RKO (cell line): ENCODE data around the gene G3BP1.
"Not testable (repeated sequence)": the region's sequence is repeated elsewhere in the genome, so short reads cannot be mapped to it uniquely, and the experiment has no call there.

Experiments used
- DNase-seq: peaks from one replicate; pipeline ENCODE4 v3.0.0-alpha.2; 2016; ENCODE audit warnings: low spot score

Gene G3BP1

DNA sequence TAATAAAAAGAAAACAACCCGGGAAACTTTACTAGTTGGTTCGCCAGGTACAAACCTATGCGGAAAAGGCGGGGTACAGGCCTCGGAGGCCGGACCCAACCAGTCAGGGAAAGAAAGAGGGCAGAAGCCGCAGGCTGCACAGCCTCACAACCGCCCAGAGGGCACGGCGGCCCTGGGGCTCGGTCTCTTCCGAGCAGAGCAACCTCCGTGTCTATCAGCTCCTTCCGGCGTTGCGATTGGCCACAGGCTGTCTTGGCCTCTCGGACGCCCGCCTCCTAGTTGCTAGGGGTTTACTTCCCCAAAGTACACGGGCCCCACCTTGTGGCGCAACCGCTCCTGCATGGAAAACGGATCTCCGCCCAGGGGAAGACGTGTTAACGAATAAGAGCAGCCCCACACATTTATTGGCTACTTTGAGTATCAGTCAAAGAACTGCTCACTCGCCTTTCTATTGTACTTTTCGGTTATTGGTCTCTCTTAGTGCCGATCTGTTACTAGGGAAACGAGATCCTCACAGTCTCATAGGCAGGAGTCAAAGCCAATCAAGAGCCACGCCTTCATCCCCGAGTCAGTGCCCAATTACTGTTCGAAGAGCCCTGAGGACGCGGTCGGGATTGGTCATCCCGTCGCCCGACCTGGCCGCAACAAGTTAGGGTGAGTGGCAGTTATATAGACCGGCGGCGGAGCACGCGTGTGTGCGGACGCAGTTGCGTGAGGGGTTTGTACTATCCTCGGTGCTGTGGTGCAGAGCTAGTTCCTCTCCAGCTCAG lies at the start of gene G3BP1:
G3BP1 (plus strand) TSS at position 696 of the 770 bp plus-strand sequence. CDS start 14,667 bp downstream, outside the sequence.
- peak; percentile 100 for DNase-seq

DNA sequence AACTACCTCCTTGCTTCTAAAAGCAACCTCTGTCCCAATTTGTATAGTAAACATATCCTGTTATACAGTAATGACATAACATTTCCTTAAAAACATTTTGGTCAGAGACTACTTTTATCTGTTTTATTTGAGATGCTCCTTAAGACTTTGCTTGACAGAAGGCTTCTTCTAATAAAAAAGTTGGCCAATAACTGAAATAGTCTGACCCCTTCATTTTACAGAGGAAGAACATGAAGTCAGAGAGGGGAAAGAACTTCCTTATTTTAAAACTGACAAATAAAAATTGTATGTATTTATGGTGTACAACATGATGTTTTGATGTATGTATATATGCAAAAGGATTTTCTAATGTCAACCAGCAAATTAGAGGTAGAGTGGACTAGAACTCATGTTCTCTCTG lies 49.2 kb upstream of the G3BP1 start:
- no peak for DNase-seq

DNA sequence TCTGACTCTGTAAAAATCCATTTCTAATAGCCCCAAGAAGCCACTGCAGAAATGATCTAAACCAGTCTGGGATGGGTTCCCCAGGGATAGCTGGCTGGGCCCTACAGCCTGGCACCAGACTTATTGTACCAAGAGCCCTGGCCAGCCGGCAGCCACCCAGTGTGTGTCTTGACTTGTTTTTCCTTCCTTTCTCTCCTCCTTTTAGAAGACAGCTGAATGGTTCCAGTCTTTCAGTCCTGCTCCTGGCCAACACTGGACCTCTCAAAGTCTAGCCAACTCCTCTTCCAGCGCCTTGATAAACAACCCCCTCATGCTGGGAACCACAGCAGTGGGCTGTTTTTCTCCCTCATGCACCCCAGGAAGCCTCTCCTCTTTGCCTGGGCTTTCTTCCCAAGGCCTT lies 47.4 kb upstream of the G3BP1 start:
- no peak for DNase-seq

DNA sequence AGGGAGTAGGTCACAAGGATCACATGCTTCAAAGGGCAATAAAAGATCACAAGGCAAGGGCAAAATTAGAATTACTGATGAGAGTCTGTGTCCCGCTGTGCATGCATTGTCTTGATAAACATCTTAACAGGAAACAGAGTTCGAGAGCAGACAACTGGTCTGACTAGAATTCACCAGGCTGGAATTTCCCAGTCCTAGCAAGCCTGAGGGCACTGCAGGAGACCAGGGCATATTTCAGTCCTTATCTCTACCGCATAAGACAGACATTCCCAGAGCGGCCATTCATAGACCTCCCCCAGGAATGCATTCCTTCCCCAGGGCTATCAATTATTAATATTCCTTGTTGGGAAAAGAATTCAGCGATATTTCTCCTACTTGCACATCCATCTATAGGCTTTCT lies 42.2 kb upstream of the G3BP1 start:
- not testable (repeated sequence) for DNase-seq

DNA sequence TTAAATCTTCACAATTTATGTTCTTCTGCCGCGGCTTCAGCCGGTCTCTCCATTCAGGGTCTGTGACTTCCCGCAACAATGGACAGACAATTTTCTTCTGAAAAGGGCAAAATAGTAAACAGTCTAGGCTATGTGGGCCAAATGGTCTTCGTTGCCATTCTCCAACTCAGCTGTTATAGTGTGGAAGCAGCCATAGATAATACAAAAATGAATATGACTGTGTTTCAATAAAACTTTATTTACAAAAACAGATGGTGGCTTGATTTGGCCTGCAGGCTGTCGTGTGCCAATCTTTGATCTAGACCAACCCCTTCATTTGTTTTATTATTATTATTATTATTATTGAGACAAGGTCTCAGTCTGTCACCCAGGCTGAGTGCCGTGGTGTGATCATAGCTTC lies 41.4 kb upstream of the G3BP1 start:
- DNase-seq, result no peak

DNA sequence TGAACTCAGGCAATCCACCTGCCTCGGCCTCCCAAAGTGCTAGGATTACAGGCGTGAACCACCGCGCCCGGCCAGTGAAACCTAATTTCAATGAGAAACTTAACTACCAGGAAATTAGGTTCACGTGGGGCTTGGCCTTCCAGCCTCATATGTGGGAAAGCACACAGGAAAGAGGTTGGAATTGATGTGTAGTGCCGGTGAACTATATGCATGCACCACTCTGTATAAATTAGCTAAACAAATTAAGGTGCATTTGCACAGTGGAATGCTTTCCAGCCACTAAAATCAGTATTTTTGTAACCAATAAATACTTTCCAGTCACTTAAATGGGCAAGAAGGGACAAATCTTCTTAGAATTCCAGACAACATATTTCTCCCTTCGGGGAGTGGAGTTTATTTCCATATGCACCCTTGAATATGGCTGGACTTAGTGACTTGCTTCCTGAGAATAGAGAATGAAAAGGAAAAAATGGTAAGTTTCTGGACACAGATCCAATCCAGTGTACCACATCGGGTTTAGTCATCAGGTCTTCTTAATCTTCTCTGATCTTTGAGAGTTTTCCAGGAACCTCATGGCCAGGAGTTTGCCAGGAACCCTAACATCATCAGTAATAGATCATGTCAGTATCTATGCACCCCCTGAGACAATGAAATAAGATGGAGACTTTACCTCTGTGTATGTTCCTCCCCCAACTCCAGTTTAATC lies 38.2 kb upstream of the G3BP1 start:
- DNase-seq, result no peak

DNA sequence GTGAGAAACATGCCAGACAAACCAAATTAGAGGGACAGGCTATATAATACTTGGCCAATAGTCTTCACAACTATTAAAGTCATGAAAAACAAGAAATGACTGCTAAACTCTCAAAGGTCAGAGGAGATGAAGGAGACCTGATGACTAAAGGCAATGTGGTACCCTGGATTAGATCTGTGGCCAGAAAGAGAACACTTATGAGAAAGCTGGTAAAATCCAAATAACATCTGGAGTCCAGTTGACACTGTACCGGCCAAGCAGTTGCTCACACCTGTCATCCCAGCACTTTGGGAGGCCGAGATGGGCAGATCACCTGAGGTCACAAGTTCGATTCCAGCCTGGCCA lies 37.7 kb upstream of the G3BP1 start:
- DNase-seq, result no peak

DNA sequence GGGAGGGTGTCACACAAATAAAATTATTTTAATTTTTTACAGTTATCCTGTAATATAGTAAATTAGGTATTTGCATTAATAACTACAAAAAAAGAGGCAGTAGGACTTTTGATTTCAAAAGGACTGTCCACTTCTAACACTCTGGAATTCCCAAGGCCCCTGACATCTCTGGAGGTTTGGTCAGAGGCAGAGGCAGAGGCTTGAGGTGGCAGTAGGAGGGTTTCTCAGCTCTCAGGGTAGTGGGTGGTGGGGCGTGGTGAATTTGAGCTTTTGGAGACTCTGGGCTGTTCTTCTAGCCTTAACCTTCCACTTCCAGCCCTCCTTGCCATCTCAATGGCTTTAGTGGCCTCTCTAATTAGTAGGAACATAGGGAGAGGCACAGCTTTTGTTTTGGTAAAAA lies 36.1 kb upstream of the G3BP1 start:
- no peak for DNase-seq

DNA sequence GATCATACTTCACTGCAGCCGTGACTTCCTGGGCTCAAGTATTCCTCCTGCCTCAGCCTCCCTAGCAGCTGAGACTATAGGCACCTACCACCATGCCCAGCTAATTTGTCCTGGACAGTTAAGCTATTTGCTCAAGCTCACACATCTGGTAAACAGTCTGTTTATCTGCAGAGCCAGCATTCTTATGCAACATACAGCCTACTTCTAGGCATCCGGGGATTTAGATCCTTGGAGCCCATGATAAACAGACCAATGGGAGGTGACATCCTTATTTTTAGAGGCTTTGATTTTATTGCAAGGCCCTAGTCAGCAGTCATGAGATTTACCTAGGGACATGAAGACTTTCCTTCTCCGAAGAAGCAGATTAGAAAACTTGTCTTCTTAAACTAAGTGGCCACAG lies 34.3 kb upstream of the G3BP1 start:
- no peak for DNase-seq

DNA sequence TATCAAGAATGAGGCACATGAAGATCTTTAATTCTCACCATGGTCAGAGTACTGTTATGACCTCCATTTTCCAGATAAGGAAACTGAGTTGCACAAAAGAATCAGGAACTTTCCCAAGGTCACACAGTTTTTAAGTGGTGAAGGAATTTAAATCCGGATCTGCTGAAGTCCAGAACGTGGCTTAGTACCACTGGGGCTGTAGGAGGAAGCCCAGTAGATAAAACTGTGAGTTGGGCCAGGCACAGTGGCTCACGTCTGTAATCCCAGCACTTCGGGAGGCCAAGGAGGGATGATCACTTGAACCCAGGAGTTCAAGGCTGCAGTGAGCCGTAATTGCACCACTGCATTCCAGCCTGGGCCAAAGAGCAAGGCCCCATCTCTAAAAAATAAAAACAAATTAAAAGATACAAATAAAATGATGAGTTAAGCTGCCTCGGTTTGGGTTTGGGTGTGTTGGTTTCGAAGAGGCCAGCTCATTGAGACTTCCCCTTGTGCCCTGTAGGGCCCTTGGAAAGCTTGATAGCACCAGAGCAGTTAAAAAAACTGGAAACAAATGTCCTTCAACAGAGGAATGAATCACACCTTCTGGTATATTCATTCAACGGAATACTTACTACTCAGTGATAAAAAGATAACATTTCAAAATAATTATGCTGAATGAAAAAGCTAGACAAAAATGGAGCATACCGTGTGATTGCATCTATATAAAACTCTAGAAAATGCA lies 33.5 kb upstream of the G3BP1 start:
- DNase-seq, result no peak

DNA sequence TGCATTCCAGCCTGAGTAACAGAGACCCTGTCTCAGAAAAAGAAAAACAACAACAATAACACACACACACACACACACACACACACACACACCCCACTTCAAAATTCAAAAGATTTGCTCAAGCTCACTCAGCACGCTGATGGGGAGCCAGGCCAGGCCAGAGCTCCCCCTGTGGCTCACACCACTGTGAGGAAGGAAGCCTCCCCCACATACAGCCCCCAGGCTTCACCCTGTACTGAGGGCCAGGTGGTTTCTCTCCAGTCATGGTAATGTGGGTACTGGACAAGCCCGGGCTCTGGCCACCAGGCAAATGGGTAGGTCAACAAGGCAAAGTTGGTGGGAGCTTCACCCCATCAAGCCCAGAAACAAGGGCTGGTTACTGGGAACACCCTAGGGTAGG lies 32.4 kb upstream of the G3BP1 start:
- DNase-seq, result no peak

DNA sequence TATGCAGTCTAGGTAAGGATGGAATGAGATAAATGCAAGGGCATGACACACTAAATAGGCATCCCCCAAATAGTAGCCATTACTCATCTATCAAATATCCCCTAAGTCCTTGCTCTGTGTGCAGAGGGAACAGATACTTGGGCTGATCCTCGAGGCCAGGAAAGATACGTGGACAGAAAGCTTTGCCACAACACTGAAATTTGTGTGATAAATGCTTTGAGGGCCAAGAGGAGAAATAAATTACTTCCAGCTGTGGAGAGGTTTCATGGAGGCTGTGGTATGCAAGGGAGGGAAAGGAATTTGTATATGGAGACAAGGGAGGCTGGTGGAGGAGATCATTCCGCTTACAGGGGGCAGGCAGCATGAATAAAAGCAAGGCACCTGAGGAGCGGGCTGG lies 31.8 kb upstream of the G3BP1 start:
- no peak for DNase-seq

DNA sequence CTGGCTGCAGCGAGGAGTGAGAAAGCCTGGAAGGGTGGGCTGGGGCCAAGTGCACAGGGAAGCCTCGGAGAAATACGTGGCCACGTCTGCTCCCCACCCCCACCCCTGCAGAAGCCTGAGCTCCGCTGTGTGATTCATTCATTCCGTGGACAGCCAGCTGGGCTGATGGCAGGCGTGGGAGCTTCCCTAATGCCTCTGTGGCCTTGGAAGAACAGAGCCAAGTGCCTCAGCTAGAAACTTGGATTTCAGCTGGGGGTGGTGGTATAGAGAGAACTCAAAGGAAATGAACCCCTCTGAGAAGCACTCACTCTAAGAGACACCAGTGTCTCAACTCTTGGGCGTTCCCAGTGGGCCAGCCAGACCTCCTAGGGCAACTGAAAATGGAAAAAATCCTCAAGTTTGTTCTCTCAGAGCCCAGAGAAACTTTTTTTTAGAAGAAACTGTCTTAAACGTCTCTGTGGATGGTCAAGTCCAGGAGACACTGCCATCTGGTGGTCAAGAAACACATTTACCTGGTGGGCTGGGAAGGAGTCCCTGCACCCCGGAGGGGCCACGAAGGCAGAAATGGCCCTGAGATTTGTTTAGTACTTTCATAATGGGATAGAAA lies 31.3 kb upstream of the G3BP1 start:
- DNase-seq, result peak; percentile 74

DNA sequence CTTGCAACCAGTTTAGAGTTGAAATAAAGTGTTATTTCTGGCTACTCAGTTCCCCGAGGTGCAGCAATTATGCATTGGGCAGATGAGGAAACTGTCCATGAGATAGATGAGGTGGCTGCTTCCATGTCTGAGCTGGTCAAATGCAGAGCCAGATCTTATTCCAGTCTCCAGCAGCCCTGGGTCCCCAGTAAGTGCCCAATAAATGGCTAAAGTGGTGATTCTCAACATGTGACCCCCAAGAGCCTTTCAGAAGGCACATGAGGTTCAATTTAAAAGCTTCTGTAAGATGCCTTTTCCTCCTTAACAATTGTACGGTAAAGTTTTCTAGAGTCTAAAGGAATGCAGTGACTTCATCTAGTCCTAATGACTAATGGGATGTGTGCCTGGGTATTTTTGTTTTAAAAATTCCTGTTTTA lies 30.8 kb upstream of the G3BP1 start:
- DNase-seq, result peak; percentile 61

DNA sequence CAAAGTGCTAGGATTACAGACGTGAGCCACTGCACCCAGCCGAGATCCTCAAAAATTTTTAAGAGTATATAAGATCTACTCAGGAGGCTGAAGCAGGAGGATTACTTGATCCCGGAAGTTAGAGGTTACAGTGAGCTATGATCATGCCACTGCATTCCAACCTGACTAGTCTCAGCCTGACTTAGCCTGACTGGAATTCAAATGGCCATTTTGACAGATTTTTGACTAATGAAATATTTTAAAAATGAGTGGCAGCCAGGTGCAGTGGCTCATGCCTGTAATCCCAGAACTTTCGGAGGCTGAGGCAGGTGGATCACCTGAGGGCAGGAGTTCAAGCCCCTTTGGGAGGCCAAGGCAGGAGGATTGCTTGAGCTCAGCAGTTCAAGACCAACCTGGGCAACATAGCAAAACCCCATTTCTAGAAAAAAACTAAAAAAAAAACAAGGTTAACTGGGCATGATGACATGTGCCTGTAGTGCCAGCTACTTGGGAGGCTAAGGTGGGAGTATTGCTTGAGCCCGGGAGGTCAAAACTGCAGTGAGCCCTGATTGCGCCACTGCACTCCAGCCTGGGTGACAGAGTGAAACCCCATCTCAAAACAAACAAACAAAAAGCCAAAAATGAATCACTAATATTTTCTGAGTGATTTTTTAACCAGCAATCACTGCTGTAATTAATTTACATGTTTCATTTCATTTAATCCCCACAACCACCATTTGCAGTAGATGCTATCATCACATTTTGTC lies 29.9 kb upstream of the G3BP1 start:
- DNase-seq, result peak; percentile 87

DNA sequence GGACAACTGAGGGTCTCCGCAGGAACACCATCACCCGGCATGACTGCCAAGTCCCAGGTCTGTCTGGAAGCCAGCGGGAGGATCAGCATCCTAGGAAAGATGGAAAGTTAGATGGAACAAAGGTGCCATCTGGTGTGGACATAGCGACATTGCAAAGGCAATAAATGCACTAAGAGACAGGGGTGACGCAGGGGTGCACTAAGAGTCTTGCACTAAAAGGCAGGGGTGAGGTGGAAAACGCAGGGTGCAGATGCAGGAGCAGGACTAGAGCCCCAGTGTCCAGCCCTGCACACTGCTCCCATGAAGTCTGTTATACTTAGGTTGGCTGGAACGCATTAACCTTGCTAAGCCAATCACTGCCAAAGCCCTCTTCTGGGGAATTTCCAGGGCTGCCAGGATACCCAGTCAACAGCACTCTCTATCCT lies 28.9 kb upstream of the G3BP1 start:
- DNase-seq, result peak; percentile 58

DNA sequence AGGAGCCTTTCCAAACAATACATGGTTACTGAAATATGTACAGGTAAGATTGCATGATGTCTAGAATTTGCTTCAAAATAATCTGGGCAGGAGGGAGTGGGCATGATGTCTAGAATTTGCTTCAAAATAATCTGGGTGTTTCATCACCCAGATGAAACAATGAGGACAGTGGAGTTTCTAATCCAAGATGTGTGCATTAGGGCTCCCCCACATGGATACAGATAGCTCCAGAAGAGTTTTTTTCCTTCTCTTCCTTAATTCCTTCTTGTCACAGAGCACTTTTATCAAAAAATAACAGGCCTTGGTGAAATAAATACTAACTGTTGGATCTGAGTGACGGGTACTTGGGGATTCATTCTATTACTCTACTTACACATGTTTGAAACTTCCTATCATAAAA lies 28.2 kb upstream of the G3BP1 start:
- no peak for DNase-seq

DNA sequence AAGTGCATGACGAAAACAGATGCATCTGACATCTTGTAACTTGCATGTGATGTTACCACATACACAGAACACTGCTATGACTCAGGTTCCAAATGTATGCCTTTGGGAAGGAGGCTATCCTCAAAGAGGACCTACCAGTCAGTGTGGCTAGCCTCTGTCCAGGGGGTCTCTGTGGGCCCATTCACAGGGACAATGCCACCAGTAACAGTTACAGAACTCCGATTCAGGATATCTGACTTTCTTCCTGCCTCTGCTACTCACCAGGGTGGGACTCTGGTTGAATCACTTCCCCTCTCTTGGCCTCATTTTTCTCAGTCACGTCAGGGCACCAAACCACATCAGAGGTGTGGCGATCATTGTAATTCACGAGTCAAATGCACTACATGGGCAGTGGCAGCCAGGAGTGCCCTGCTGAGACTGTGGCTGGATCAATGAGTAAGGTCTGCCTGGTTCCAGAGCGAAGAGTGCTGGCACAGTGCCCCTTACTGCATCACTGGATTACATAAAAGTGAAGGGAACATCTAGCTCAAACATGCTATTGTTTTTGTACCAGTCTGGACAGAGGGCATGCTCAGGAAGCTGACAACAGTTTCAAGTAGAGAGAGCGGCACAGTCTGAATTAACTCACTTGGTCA lies 26.6 kb upstream of the G3BP1 start:
- DNase-seq, result peak; percentile 70

DNA sequence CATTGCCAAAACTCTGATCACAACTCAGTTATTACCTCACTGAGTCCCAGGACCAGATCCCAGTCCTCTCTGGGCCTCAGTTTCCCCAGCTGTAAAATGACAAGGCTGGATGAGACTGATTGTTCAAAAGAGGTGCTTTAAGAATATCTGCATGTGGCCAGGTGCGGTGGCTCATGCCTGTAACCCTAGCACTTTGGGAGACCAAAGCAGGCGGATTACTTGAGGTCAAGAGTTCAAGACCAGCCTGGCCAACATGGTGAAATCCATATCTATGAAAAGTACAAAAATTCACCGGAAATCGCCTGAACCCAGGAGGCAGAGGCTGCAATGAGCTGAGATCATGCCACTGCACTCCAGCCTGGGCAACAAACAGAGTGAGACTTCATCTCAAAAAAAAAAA lies 21.6 kb upstream of the G3BP1 start:
- DNase-seq, result no peak

DNA sequence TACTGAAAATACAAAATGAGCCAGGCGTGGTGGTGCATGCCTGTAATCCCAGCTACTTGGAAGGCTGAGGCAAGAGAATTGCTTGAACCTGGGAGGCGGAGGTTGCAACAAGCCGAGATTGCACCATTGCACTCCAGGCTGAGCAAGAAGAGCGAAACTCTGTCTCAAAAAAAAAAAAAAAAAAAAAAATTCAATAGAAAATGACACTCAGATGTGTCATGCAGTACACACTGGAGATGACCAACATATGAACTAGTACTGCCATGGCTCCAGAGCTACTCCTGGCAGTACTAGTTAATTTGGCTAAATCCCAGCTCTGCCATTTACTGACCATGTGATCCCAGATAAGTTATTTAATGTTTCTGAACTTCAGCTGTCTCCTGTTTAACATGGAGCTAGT lies 20.7 kb upstream of the G3BP1 start:
- DNase-seq, result no peak

DNA sequence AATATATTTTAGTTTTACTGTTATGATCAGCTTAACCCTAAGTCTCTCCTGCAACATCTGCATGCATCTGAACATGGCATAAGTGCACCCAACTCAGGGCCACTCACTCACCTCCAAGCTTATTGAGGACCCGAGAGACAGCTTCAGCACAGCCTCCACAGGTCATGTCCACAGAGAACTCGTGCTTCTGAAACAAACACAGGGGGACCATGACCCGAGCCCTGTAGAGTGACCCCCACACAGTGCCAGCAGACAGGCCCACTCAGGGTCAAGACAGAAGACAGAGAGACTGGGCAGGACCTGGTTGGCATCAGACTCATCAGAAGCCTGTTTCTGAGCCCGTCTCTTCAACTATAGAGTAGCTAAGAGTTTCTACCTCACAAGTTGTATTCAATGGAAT lies 20.2 kb upstream of the G3BP1 start:
- DNase-seq, result no peak

DNA sequence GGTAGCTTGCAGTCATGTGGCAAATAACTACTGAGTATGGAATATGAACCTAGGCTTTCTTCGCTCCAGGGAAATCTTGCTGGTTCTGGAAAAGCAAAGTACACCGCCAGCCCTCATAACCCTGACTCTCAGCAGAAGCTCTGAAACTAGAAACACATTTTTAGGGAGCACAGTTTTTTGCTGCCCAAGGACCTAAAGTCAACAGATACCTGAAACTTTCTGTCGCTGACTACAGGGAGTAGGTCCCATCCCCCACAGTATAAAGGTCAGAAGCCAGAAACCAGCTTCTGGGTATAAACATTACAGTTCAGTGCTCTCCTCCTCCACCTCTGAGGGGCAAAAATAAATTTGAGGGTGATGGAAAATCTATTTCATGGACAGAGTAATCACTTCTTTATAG lies 16.4 kb upstream of the G3BP1 start:
- no peak for DNase-seq
